IMR-90 (cell line): ENCODE data around the gene PPP2R5A. TPM values are rescaled to one million over a fixed set of nuclear protein-coding genes. Genes with fewer than 3 reads are reported as not detected.

Source experiments
- ATAC-seq: fragments of 200-7000 bp; cut with Tn5 transposase; 2 replicates; pipeline ENCODE4 v1.9.1; 2020; ENCODE audit warnings: low read depth, mild to moderate bottlenecking, moderate library complexity
- BruUV-seq: library from RNA; stranded (reverse); fragments of 400-500 nt; replicated peaks from 2 replicates; lab custom pipeline; 2021; lab: Mats Ljungman, UMichigan
- CTCF ChIA-PET: fragments of 300-600 bp; formaldehyde crosslinking; extraction: SDS; loops from one replicate; lab custom pipeline; 2021; ENCODE audit warnings: antibody characterized with exemption; lab: Yijun Ruan, JAX
- POLR2A ChIA-PET: fragments of 300-600 bp; sonication (Branson Sonifier 250); formaldehyde crosslinking; loops from one replicate; lab custom pipeline; 2022; ENCODE audit warnings: antibody characterized with exemption; ENCODE audit not compliant: unreplicated experiment; lab: Charles Lee
- DNase-seq: peaks from one replicate; pipeline ENCODE4 v3.0.0; 2013
- H2AFZ ChIP-seq: replicated peaks from 2 replicates; pipeline ENCODE3; 2013; ENCODE audit warnings: low read length, mild to moderate bottlenecking; ENCODE audit not compliant: poor library complexity
- H2AK5ac ChIP-seq: 2 replicates; pipeline ENCODE4 v1.6.1; 2013; ENCODE audit warnings: low read depth, low read length, inconsistent platforms
- H2AK9ac ChIP-seq: replicated peaks from 2 replicates; pipeline ENCODE3; 2013; ENCODE audit warnings: mild to moderate bottlenecking, low read depth, low read length, moderate library complexity; ENCODE audit not compliant: poor library complexity
- H2BK120ac ChIP-seq: 2 replicates; pipeline ENCODE4 v1.6.1; 2013; ENCODE audit warnings: low read depth, low read length, inconsistent platforms
- H2BK15ac ChIP-seq: 3 replicates; pipeline ENCODE4 v1.6.1; 2013; ENCODE audit warnings: low read depth, low read length, inconsistent platforms
- H2BK20ac ChIP-seq: 2 replicates; pipeline ENCODE4 v1.6.1; 2013; ENCODE audit warnings: low read depth, mild to moderate bottlenecking, inconsistent platforms, low read length, moderate library complexity
- H2BK5ac ChIP-seq: 2 replicates; pipeline ENCODE4 v1.6.1; 2013; ENCODE audit warnings: mild to moderate bottlenecking, low read depth, low read length, inconsistent platforms; ENCODE audit not compliant: poor library complexity, severe bottlenecking
- H3K14ac ChIP-seq: replicated peaks from 2 replicates; pipeline ENCODE4 v1.6.1; 2013; ENCODE audit warnings: low read depth, low read length, inconsistent platforms
- H3K18ac ChIP-seq: 2 replicates; pipeline ENCODE4 v1.6.1; 2013; ENCODE audit warnings: low read depth, low read length, control low read depth
- H3K23ac ChIP-seq: 2 replicates; pipeline ENCODE4 v1.6.1; 2013; ENCODE audit warnings: low read depth, low read length, inconsistent platforms
- H3K27ac ChIP-seq: 2 replicates; pipeline ENCODE4 v1.5.1; 2013; ENCODE audit warnings: mild to moderate bottlenecking, control low read depth, low read length; ENCODE audit not compliant: insufficient read depth
- H3K27me3 ChIP-seq: 2 replicates; pipeline ENCODE4 v1.6.1; 2013; ENCODE audit warnings: low read length; ENCODE audit not compliant: control insufficient read depth, insufficient read depth
- H3K36me3 ChIP-seq: 2 replicates; pipeline ENCODE4 v1.6.1; 2013; ENCODE audit warnings: low read length, mixed read lengths; ENCODE audit not compliant: control insufficient read depth, insufficient read depth
- H3K4ac ChIP-seq: 2 replicates; pipeline ENCODE4 v1.6.1; 2013; ENCODE audit warnings: low read depth, low read length, inconsistent platforms
- H3K4me1 ChIP-seq: 2 replicates; pipeline ENCODE4 v1.6.1; 2013; ENCODE audit warnings: low read length, mixed read lengths; ENCODE audit not compliant: control insufficient read depth, insufficient read depth
- H3K4me2 ChIP-seq: 2 replicates; pipeline ENCODE4 v1.6.1; 2013; ENCODE audit warnings: low read depth, mild to moderate bottlenecking, control low read depth, low read length, moderate library complexity
- H3K4me3 ChIP-seq: 2 replicates; pipeline ENCODE4 v1.5.1; 2013; ENCODE audit warnings: low read depth, mild to moderate bottlenecking, control low read depth, low read length, moderate library complexity; ENCODE audit not compliant: insufficient read depth
- H3K56ac ChIP-seq: 2 replicates; pipeline ENCODE4 v1.6.1; 2013; ENCODE audit warnings: low read length, inconsistent platforms; ENCODE audit not compliant: insufficient read depth; ENCODE audit errors: extremely low read depth
- H3K79me1 ChIP-seq, 2 experiments: 2 replicates each; pipeline ENCODE4 v1.6.1; 2013; ENCODE audit warnings: low read length in 2 of 2, inconsistent platforms in 1 of 2, low read depth in 1 of 2
- H3K9ac ChIP-seq: 2 replicates; pipeline ENCODE4 v1.6.1; 2013; ENCODE audit warnings: low read depth, low read length, control low read depth
- H3K9me1 ChIP-seq: 2 replicates; pipeline ENCODE4 v1.6.1; 2013; ENCODE audit warnings: low read length, inconsistent platforms; ENCODE audit not compliant: insufficient read depth
- H3K9me3 ChIP-seq: 2 replicates; pipeline ENCODE4 v1.6.1; 2013; ENCODE audit warnings: low read length; ENCODE audit not compliant: control insufficient read depth, insufficient read depth
- H4K20me1 ChIP-seq: 2 replicates; pipeline ENCODE4 v1.6.1; 2013; ENCODE audit warnings: low read length, inconsistent platforms; ENCODE audit not compliant: insufficient read depth
- H4K5ac ChIP-seq: 2 replicates; pipeline ENCODE4 v1.6.1; 2013; ENCODE audit warnings: mild to moderate bottlenecking, low read depth, low read length, control low read depth
- H4K8ac ChIP-seq, 2 experiments: 2 replicates each; pipeline ENCODE4 v1.6.1; 2013; ENCODE audit warnings: low read depth in 2 of 2, low read length in 2 of 2, control low read depth in 1 of 2, inconsistent platforms in 1 of 2
- H4K91ac ChIP-seq: 2 replicates; pipeline ENCODE4 v1.6.1; 2013; ENCODE audit warnings: low read depth, low read length, inconsistent platforms; ENCODE audit not compliant: insufficient read depth
- BHLHE40 ChIP-seq: fragments of 150-350 bp; IDR thresholded peaks from 2 replicates; pipeline ENCODE4 v1.6.1; 2016; ENCODE audit warnings: mild to moderate bottlenecking, low read depth, low read length
- CHD1 ChIP-seq: IDR thresholded peaks from 2 replicates; pipeline ENCODE4 v1.6.1; 2012; ENCODE audit warnings: low read depth, low read length, improper control_type of control experiment
- FOS ChIP-seq: fragments of 150-350 bp; IDR thresholded peaks from 2 replicates; pipeline ENCODE4 v1.6.1; 2016; ENCODE audit warnings: low read depth, low read length
- RFX5 ChIP-seq: IDR thresholded peaks from 2 replicates; pipeline ENCODE4 v1.8.0; 2012; ENCODE audit warnings: low read depth, mild to moderate bottlenecking, low read length, moderate library complexity
- WGBS, 2 experiments: methylation state at CpG; one replicate each; pipeline versions ENCODE4 v1.1.5 to v1.1.7; 2013; ENCODE audit warnings: missing lambda C conversion rate in 2 of 2; ENCODE audit not compliant: insufficient read length in 1 of 2; ENCODE audit errors: extremely low coverage in 2 of 2; 5-methylcytosine and 5-hydroxymethylcytosine counted together
- dilution Hi-C: fragments of 300-500 bp; cut with HindIII; formaldehyde crosslinking; loops from one replicate; pipeline ENCODE4 v1.14.3; 2018; ENCODE audit warnings: low sequenced_read_pairs; ENCODE audit not compliant: unreplicated experiment
- in situ Hi-C: fragments of 300-500 bp; cut with MboI; formaldehyde crosslinking; loops from 3 replicates; pipeline ENCODE4 v1.14.3; 2019; ENCODE audit warnings: low sequenced_read_pairs, inconsistent platforms, mixed read lengths
- intact Hi-C: fragments of 100-400 bp; cut with micrococcal nuclease; formaldehyde crosslinking; loops from 2 replicates; pipeline ENCODE4 v1.10.0; 2022
- polyA plus RNA-seq, 3 experiments: library from polyadenylated mRNA; depleted of rRNA; stranded (reverse); fragments of >200 nt; gene quantifications; 2 replicates each; pipeline ENCODE4 v1.2.3, GENCODE V29; 2012; ENCODE audit warnings: low replicate concordance in 1 of 3
- total RNA-seq: library from RNA; depleted of rRNA; stranded (reverse); fragments of >200 nt; gene quantifications from 2 replicates; pipeline ENCODE4 v1.2.3, GENCODE V29; 2012
- TF ChIP-seq, protein P1 (sequence below): fragments of 150-350 bp; IDR thresholded peaks from 2 replicates; pipeline ENCODE4 v1.6.1; 2016; ENCODE audit warnings: low read depth, mild to moderate bottlenecking, low read length, moderate library complexity, borderline replicate concordance

PPP2R5A gene
- total and polyA plus RNA-seq, 2 of the 4 experiments (the other 2 are of a cell fraction): 8.4 to 12.6 TPM

- DNase-seq (peak; percentile 76), ATAC-seq (peak; percentile 64)
- no peak overlapping the region for H2BK120ac ChIP-seq
- H2AK5ac ChIP-seq: no peak overlapping the region
- H3K36me3 ChIP-seq: no peaks in the 10 kb centered on the region
- dilution Hi-C loops (no loop called here), intact Hi-C loops (no loop called here), in situ Hi-C loops (no loop called here)
- H3K79me1 ChIP-seq: peaks cover 8 to 27% of the 10 kb centered on the region in 2 experiments
- ChIA-PET POLR2A (no interaction called here), CTCF (no interaction called here)
- H3K27me3 ChIP-seq: no peaks in the 10 kb centered on the region
- H3K4me2 ChIP-seq: no peak overlapping the region
- no peak for TF ChIP-seq RFX5
- TF ChIP-seq CHD1: no peak
- TF ChIP-seq FOS: no peak
- TF ChIP-seq, protein P1, sequence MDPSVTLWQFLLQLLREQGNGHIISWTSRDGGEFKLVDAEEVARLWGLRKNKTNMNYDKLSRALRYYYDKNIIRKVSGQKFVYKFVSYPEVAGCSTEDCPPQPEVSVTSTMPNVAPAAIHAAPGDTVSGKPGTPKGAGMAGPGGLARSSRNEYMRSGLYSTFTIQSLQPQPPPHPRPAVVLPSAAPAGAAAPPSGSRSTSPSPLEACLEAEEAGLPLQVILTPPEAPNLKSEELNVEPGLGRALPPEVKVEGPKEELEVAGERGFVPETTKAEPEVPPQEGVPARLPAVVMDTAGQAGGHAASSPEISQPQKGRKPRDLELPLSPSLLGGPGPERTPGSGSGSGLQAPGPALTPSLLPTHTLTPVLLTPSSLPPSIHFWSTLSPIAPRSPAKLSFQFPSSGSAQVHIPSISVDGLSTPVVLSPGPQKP: no peak
- TF ChIP-seq BHLHE40: no peak
- no peak overlapping the region for H4K8ac ChIP-seq
- no peak overlapping the region for H3K4ac ChIP-seq
- no peak overlapping the region for H3K9ac ChIP-seq
- no peak overlapping the region for H3K18ac ChIP-seq
- H2BK5ac ChIP-seq: no peak overlapping the region
- no peak overlapping the region for H3K23ac ChIP-seq
- no TSS peak for BruUV-seq
- no peak overlapping the region for H2AFZ ChIP-seq
- H3K56ac ChIP-seq: no peak overlapping the region
- no peak overlapping the region for H3K4me3 ChIP-seq
- H3K4me1 ChIP-seq: no peaks in the 10 kb centered on the region
- no peak overlapping the region for H4K91ac ChIP-seq
- no CpG with 5 or more reads among the region's 6 CpGs for WGBS, 2 experiments
- peaks cover 18% of the 10 kb centered on the region; the same call in 1 of the 2 replicates for H4K20me1 ChIP-seq
- no peak overlapping the region for H2BK20ac ChIP-seq
- no peaks in the 10 kb centered on the region for H3K9me1 ChIP-seq
- H2AK9ac ChIP-seq: no peak overlapping the region
- no peak overlapping the region for H3K27ac ChIP-seq
- H4K5ac ChIP-seq: no peak overlapping the region
- H3K14ac ChIP-seq: no peak overlapping the region
- no peak overlapping the region for H2BK15ac ChIP-seq
- H3K9me3 ChIP-seq: no peaks in the 10 kb centered on the region
Measured at GRCh38 chr1:212302745-212303383, 17.7 kb downstream of the PPP2R5A start.
